ENCODE measurements around the gene CRMP1.

Gene CRMP1

DNA sequence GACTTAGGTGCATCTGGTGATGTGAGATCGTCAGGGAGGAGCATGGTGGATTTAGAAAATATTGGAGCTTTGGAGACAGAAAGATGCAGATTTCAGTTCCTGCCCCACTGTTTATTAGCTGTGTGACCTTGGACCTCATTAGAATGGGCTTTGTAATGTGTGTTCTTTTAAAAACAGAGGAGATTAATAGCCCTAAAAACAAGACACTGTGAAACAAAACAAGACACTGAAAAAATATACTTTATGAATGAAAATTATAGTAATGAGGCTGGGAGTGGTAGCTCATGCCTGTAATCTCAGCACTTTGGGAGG, 102.4 kb downstream of the CRMP1 start:
- no peak for DNase-seq

DNA sequence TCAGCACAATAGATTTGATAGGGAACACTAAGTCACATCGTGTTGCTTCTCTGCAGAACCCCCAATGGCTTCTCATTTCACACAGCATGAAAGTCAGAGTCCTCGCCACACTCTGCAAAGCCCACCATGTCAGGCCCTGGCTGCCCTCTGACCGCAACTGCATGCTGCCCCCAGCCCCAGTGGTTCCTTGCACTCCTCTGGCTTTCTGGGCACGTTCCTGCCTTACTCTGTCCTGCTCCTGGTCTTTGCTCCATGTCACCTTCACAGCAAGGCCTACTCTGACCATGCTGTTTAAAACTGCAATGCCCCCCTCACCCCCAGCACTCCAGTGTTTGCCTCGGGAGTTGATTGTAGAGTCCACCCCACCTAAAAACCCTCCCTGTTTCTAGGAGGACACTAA, 103.7 kb downstream of the CRMP1 start:
- no peak for DNase-seq

DNA sequence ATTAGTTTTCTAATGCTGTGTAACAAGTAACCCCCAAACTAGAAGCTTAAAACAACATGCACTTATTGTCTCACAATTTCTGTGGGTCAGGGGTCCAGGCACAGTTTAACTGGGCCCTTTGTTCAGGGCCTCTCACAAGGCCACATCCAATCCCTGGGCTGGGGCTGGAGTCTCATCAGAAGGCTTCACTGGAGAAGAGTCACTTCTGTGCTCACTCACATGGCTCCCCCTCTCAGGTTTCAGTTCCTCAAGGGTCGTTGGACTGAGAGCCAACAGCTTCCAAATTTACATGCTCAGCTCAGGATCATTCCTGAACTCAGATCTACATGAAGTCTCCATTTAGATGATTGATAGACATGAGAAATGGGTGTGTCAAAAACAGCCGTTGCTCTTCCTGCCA, 104.7 kb downstream of the CRMP1 start:
- DNase-seq: no peak

DNA sequence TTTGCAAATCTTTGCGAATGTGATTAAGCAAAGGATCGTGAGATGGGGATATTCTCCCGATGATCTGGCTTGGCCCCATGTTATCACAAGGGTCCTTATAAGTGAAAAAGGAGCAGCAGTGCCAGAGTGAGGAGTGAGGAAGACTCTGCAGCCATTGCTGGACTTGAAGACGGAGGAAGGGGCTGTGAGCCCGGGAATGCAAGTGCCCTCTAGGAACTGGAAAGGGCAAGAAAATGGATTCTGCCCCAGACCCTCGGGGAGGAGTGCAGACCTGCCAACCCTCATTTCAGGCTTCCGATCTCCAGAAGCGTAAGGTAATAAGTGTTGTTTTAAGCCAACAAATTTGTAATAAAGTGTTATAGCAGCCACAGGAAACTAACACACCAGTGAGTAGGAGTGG, 105.6 kb downstream of the CRMP1 start:
- DNase-seq: no peak

DNA sequence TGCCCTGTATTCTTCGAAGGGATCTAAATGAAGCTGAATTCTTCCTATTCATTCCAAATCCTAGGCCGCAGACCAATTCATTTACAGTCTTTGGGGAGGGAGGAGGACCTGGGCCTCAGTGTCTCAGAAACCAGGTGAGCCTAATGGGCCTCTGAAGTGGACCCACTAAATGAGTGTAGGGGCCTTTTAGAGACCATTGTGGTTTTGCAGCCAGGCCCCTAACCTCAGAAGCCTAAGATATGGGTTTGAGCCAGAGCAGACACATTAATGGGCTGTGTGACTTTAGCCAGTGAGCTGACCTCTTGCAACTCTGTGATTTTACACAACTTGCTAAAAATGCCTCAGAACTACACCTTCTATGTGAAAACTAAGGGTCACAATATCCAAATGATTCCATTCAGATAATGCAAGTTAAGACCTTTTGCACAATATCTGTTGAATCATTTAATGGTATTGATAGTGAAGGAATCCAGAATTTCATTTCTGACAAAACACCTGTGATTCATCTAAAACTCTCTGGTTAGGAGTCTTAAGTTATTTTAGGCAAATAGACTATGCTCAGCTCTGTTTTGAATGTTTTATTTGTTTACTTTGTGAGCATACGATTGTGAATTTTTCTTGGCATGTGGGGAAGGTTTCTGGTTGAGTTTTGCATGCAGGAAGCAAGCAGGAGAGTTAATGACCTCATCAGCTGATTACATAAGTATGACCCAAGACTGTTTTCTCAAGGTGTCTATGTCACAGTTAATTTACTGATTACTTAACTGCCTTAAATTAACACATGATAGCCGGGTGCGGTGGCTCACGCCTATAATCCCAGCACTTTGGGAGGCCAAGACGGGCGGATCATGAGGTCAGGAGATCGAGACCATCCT, 106.8 kb downstream of the CRMP1 start:
- no peak for DNase-seq

DNA sequence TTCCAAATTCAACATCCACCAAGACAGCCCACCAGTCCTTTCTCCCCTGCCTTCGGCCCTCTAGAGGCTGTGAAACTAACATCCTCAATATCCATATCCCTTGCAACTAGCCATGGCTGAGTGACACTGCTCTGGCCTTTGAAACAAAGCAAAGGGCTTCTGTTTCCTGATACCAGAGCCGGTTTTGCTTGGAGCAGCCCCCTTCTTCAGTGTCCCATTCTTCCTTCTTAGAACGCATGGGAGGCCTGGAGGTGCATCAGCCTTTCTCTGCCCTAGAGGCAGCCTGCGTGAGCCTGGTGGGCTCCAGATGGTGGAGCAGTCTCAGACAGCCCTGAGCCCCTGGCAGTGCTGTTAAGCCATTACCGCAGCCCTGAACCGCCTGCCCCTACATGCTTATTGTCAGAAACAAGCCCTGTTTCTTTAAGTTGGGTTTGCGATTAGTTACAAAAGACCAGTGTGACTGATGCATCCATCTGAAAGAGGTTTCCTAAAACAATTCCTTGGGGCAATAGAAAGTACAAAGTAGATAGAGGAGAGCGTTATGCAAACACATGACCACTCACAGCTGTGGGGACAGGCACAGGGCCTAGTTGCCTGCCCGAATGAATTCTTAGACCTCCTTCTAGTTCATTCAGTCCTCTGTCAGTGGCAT, 107.8 kb downstream of the CRMP1 start:
- no peak for DNase-seq

DNA sequence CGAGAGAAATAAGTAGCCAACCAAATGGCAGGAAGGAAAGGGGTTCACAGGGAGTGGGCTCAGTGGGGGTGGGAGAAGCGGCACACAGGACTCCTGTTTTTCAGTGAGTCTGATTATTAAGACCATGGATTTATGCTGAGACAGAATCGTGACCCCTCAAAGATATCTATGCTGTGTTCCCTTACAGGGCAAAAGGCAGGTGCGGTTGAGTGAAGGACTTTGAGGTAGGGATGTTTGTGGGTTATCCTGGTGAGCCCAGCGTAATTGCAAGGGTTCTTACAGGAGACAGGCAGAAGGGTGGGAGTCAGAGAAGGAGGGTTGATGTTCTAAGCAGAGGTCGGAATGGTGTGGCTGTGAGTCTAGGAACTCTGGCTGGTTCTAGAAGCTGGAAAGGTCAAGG, 108.9 kb downstream of the CRMP1 start:
- no peak for DNase-seq

DNA sequence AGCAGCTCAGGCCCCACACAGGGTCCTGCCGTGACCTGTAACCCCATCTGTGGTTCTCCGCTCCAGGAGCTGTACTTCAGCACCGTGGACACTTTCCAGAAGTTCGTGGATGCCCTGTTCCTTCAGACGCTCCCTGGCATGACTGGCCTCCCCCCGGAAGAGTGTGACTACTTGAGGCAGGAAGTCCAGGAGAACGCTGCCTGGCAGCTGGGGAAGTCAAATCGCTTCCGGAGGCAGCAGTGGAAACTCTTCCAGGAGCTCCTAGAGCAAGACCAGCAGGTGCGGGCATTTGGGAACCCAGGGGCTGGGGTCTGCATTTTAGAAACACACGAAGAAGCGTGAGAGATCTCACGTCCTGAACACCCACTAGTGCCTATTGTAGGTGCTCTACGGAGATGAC, 109.4 kb downstream of the CRMP1 start:
- no peak for DNase-seq

DNA sequence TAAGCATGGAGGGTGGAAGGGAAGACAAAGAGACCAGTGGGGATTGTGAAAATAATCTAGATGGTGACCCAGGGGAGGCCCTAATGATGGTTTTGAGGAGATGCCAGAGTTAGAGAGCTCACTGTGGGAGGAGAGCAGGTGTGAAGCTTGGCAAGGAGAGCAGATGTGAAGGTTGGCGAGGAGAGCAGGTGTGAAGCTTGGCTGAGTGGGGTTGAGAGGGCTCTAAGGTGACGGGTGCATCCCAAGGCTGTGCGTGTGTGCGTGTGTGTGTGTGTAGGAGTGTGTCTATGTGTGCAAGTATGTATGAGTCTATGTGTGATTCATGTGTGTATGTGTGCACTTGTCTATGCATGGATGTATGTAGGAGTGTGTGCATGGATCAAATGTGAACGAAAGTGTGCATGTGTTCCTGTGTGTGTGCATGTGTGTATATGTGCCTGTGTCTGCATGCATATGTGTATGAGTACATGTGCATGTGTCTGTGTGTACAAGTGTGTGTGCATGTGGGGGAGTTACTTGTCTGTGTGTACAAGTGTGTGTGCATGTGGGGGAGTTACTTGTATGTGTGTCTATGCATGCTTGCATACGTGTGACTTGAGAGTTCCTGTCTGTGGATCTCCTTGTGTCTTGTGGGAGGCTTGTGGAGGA, 109.9 kb downstream of the CRMP1 start:
- DNase-seq: no peak

DNA sequence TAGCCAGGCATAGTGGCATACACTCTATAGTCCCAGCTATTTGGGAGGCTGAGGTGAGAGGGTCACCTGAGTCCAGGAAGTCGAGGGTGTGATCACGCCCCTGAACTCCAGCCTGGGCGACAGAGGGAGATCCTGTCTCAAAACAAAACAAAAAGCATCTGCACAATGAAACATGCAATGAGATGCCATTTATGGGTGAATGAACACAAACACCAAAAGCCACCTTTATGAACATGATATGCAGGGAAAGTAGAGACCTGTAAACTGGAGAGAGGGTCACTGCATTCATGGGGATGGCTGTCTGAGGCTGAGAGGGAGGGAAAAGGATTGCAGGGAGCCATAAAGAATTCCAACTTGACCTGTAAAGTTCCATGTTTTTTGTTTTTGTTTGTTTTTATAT, 111.2 kb downstream of the CRMP1 start:
- DNase-seq: no peak

DNA sequence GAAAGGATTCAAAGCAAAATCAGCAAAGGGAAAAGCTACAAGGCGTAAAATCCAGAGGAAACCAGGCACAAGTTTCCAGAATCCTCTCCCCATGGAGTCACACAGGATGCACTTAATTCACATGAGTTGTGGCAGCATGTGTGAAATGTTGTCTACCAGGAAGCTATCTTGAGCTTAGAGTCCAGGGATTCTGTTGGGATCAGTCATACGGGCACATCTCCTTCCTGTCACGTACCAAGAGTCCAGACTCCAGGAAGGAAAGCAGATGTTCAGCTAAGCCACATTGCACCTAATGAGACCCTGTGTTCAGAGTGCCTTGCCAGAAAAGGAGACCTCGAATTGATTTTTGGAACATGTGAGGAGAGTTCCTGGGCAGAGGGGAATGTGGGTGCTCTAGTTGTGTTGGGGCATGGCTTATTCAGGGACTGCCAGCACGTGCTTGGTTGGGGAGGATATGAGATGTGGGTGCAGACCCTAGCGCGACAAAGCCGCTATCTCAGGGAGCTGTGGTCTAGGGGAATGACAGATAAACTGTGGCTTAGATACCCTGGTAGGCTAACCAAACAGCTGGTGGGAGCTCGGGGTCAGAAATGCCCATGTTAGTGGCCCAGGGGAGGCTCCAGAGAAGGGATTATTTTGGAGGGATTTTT, 111.9 kb downstream of the CRMP1 start:
- DNase-seq: peak; percentile 21

DNA sequence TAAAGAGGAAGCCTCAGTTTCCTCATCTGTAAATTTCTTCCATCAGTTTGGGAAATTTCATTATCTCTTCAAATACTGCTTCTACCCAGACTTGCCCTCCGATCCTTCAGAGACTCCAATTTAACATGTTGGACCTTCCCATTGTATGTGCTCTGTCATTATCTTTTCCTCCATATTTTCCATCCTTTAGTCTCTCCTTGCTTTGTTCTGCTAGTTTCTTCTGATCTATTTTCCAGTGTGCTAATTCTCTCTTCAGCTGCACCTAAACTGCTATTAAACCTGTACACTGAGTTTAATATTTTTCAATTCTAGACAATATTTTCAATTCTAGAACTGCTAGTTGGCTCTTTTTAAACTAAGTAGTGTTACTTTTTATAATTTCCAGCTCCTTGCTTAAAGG, 116.4 kb downstream of the CRMP1 start:
- no peak for DNase-seq

DNA sequence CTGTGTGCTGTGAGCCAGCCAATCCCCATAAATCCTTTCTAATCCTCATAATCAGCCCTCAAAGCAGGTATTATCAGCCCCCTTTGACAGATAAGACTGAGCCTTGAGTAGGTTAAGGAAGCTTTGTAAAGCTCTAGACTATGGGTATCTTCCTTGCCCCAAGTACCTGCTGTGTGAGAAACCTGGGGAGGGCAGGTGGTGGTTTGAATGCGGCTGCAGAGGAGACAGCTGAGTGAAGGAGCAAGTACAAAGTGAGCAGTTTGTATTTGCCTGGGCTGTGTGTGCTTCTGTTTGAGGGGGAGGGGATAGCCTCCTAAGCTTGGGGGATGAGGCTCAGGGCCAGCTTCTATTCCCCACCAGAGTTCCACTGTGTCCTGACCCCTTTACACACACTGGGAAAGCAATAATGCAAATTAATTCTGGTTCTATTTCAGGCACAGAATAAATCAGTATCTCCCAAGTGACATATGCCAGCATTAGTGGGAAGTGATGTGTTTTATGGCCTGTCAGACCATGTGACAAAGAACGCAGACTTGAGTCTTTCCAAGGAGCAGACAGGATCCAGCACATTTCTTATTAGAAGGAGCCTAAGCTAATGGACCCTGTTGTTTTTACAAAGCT, 118.4 kb downstream of the CRMP1 start:
- DNase-seq: no peak

DNA sequence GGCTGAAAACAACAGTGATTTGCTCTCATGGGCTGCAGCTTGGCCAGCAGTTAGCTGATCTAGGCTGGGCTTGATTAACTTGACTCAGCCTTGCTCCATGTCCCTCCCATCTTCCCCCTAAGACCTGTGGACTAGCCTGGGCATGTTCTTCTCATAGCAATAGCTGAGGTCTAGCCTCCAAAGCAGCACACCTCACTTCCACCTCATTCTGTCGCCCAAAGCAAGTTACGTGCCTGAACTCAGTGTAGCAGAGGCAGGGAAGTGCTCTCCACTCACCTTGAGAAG, 119.7 kb downstream of the CRMP1 start:
- no peak for DNase-seq

DNA sequence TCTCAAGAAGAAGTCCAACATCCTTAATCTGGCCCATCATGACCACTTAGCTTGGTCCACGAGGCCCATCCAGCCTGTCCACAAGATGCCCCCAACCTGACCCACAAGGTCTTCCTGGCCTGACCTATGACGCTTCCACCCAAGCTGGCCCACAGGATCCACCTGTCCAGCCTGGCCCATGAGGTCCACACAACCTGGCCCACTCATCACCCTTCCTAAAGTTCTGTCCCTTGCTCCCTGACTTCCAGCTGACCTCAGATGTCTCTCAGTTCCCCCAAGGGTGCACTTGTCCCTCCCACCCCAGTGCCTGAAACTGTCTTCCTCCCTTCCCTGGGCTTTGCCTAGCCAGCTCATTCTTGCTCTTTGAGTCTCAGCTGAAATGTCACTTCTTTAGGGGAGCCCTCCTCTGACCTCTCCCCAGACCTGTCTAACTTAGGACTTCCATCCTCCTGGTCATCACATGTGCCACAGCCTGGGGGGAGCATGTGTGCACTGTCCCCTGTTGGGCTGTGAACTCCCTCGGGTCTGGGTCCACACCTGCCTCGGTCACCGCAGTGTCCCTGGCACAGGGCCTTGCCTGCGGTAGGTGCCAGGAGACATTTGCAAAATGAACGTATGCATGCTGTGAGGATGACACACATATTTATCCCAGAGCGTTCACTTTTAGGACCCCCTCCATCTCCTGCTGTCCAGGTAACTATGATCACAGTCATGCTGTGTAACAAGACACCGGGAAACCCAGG, 120.2 kb downstream of the CRMP1 start:
- no peak for DNase-seq
